ENCODE data around the gene PADI6. TPM values are rescaled to one million over a fixed set of nuclear protein-coding genes. Genes with fewer than 3 reads are reported as not detected.

Gene PADI6
- total and polyA plus RNA-seq, 2 of the 8 experiments (the other 6 are each of a cell fraction or from before 2014, with no cell fraction given), result not detected

- CTCF ChIA-PET (ENCODE audit: partially characterized antibody), result interaction anchor here (1.2 to 3.0 kb wide), 3 partner anchors 10 to 212 kb away, joined by 3 to 14 read pairs (median 3); no protein-coding TSS in a partner anchor
- Histone ChIP-seq H2AFZ (ENCODE audit: low read length) (no peak overlapping the region), H4K5ac (ENCODE audit: insufficient read length, low read depth, low read length) (no peak overlapping the region), H3K79me1 (ENCODE audit: low read depth, low read length) (no peaks in the 10 kb centered on the region), H4K20me1 (replicated peaks in 1 of 2; ENCODE audit: control insufficient read depth in 1 of 2, insufficient read depth in 2 of 2, low read length in 2 of 2) (peaks cover 0 to 2% of the 10 kb centered on the region in 2 experiments), H3K9ac (replicated peaks in 1 of 4; ENCODE audit: extremely low read depth in 1 of 4, low read depth in 3 of 4, low read length in 3 of 4) (no peak overlapping the region), H3K4me3 (ENCODE audit: extremely low read depth in 1 of 4, insufficient read depth in 2 of 4, low read depth in 3 of 4, low read length in 4 of 4) (no peak overlapping the region), H3K4me1 (replicated peaks in 1 of 4; ENCODE audit: control insufficient read depth in 3 of 4, insufficient read depth in 4 of 4, low read length in 3 of 4) (peaks cover 0 to 5% (median 0%) of the 10 kb centered on the region in 4 experiments; a peak in 1 of 7 replicates), H3K14ac (ENCODE audit: insufficient read length) (no peak overlapping the region), H3K27ac (ENCODE audit: low read depth, low read length) (no peak overlapping the region), H3K56ac (replicated peaks; ENCODE audit: insufficient read length, low read depth, low read length) (no peak overlapping the region), H3K9me3 (ENCODE audit: insufficient read depth in 2 of 2, low read depth in 1 of 2, low read length in 1 of 2) (peaks cover 0 to 3% of the 10 kb centered on the region in 2 experiments; a peak in 2 of 4 replicates), H3K23me2 (ENCODE audit: low read depth, low read length) (no peaks in the 10 kb centered on the region), H2BK15ac (ENCODE audit: low read length) (no peak overlapping the region), H2BK120ac (replicated peaks; ENCODE audit: low read depth, low read length) (no peak overlapping the region), H2BK12ac (ENCODE audit: low read depth, low read length) (no peak overlapping the region), H3K4ac (replicated peaks; ENCODE audit: insufficient read length, low read depth, low read length) (no peak overlapping the region), H2BK20ac (ENCODE audit: low read length) (no peak overlapping the region), H2AK5ac (ENCODE audit: low read depth, low read length) (no peak overlapping the region), H3K23ac (ENCODE audit: insufficient read length) (no peak overlapping the region), H3K27me3 (replicated peaks in 1 of 4; ENCODE audit: control insufficient read depth in 3 of 4, extremely low read depth in 1 of 4, insufficient read depth in 3 of 4, low read length in 3 of 4) (no peaks in the 10 kb centered on the region), H4K8ac (ENCODE audit: extremely low read depth, insufficient read depth, low read length) (no peak overlapping the region), H3K79me2 (ENCODE audit: control insufficient read depth in 1 of 2, insufficient read depth in 2 of 2, low read length in 2 of 2) (no peaks in the 10 kb centered on the region), H3K4me2 (ENCODE audit: insufficient read depth in 1 of 2, low read depth in 2 of 2, low read length in 2 of 2) (no peak overlapping the region), H2BK5ac (ENCODE audit: low read depth, low read length) (no peak overlapping the region), H4K91ac (replicated peaks; ENCODE audit: insufficient read length, low read length) (no peak overlapping the region), H3K36me3 (ENCODE audit: control insufficient read depth in 2 of 4, insufficient read depth in 4 of 4, low read length in 3 of 4) (no peaks in the 10 kb centered on the region), H3K18ac (ENCODE audit: extremely low read depth, low read length) (no peak overlapping the region)
- DNase-seq (ENCODE audit: low read depth in 1 of 2, low spot score in 2 of 2), result no peak
- WGBS, 2 experiments (ENCODE audit: extremely low coverage in 1 of 2, insufficient coverage in 1 of 2, insufficient read length in 1 of 2, insufficient replicate concordance in 2 of 2, low coverage in 1 of 2, low lambda C conversion rate in 2 of 2, missing lambda C conversion rate in 1 of 2), result 93% methylated on average over 9 of the region's 9 CpGs; no CpG with 5 or more reads in 1 of the 2 experiments
- no peak for FAIRE-seq
- POLR2A ChIA-PET (ENCODE audit: partially characterized antibody), result no interaction called here
- TF ChIP-seq BRCA1 (IDR thresholded peaks at IDR 0.05; ENCODE audit: low read depth, low read length) (no peak), CTCF (IDR thresholded peaks at IDR 0.05; ENCODE audit: control extremely low read depth in 1 of 3, insufficient read depth in 1 of 3, low read depth in 1 of 3, low read length in 3 of 3) (no peak), JUND (IDR thresholded peaks at IDR 0.05; ENCODE audit: low read length) (no peak), CBX8 (IDR thresholded peaks at IDR 0.05; ENCODE audit: borderline replicate concordance, low read depth, low read length) (no peak), ASH2L (IDR thresholded peaks at IDR 0.05; ENCODE audit: low read length) (no peak), SP2 (IDR thresholded peaks at IDR 0.05; ENCODE audit: low read length) (no peak), USF2 (IDR thresholded peaks at IDR 0.05; ENCODE audit: low read length) (no peak)
These were observed 25.8 kb upstream of the PADI6 start for GRCh38 chr1:17346046-17346789.
